Measurements from ENCODE around the gene TBC1D3C.
"Not testable (repeated sequence)": the region's sequence is repeated elsewhere in the genome, so short reads cannot be mapped to it uniquely, and the experiment has no call there.

The TBC1D3C gene

DNA sequence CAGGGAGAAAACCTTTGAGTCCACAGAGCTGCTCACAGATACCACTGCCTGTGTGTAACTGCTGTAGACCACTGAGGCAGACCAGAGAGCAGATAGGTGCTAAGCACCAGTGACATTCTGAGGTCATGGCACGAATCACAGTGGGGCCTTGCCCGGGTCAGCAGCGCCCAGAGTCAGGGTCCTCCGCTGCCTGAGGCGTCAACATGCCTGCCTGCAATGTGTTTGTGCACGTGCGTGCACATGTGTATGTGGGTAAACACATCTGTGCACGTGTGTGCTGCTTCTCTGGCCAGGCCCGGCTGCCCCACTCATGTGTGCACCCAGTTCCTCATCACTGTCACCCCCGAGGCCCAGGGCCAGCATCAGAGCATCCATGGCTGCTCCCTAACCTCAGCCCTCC is at the start of gene TBC1D3C:
TBC1D3C (minus strand) TSS at position 101 of the 400 bp plus-strand sequence. CDS start 1,568 bp downstream, outside the sequence.
- not testable (repeated sequence) for H3K4me3 Mint-ChIP-seq; H3K27me3 Mint-ChIP-seq; H3K27ac Mint-ChIP-seq; H3K9me3 Mint-ChIP-seq (ENCODE audit: low read depth); H3K36me3 Mint-ChIP-seq; H3K4me1 Mint-ChIP-seq (ENCODE audit: low read depth)

GRCh38 chr17:38099262-38099661 is 30.8 kb upstream of the TBC1D3C start:
- H3K4me1 Mint-ChIP-seq (ENCODE audit: low read depth); H3K36me3 Mint-ChIP-seq; H3K9me3 Mint-ChIP-seq (ENCODE audit: low read depth); H3K27ac Mint-ChIP-seq; H3K27me3 Mint-ChIP-seq; H3K4me3 Mint-ChIP-seq: not testable (repeated sequence)

GRCh38 chr17:38094059-38094694 is 25.7 kb upstream of the TBC1D3C start:
- H3K4me1 Mint-ChIP-seq (ENCODE audit: low read depth); H3K36me3 Mint-ChIP-seq; H3K9me3 Mint-ChIP-seq (ENCODE audit: low read depth); H3K27ac Mint-ChIP-seq; H3K4me3 Mint-ChIP-seq; H3K27me3 Mint-ChIP-seq: not testable (repeated sequence)

DNA sequence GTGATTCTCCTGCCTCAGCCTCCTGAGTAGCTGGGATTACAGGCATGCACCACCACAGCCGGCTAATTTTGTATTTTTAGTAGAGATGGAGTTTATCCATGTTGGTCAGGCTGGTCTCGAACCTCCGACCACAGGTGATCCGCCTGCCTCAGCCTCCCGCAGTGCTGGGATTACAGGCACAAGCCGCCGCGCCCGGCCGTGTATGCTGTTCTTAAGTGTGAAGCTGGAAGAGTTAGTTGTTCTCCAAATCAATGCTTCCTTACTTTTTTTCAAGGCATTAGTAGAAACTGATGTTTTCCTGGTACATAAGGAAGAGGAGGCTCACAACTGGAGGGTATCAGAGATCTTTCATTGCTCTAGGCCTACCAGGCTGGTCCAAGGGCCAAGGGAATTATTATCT is 19.7 kb upstream of the TBC1D3C start:
- H3K27ac Mint-ChIP-seq; H3K4me1 Mint-ChIP-seq (ENCODE audit: low read depth); H3K36me3 Mint-ChIP-seq; H3K9me3 Mint-ChIP-seq (ENCODE audit: low read depth); H3K27me3 Mint-ChIP-seq; H3K4me3 Mint-ChIP-seq: not testable (repeated sequence)

DNA sequence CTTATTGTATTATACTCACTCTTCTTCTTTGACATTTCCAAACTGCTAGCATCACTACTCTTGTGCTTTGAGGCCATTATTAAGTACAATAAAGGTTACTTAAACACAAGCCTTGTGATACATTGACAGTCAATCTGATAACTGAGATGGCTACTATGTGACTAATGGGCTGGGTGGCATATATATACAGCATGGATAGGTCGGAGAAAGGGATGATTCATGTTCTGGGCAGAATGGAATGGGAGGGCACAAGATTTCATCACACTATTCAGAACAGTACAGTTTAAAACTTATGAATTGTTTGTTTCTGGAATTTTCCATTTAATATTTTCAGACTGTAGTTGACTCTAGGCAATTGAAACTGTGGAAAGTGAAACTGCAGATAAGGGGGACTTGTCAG is 18.9 kb upstream of the TBC1D3C start:
- not testable (repeated sequence) for H3K27ac Mint-ChIP-seq

More for the DNA sequence above, 18.9 kb upstream of the TBC1D3C start:
- H3K9me3 Mint-ChIP-seq (ENCODE audit: low read depth); H3K27me3 Mint-ChIP-seq; H3K36me3 Mint-ChIP-seq; H3K4me3 Mint-ChIP-seq; H3K4me1 Mint-ChIP-seq (ENCODE audit: low read depth): not testable (repeated sequence)

Measured in activated naive CD8-positive, alpha-beta T cell (primary cell).